ENCODE results near the gene GOLGA1. TPM values are rescaled to one million over a fixed set of nuclear protein-coding genes. Genes with fewer than 3 reads are reported as not detected.

GOLGA1 gene
- total and polyA plus RNA-seq, 9 of the 15 experiments (the other 6 are each of a cell fraction or from before 2014, with no cell fraction given) = 2.9 to 15.9 (median 8.5) TPM

- ChIA-PET POLR2A (interaction anchor here (0.6 to 1.3 kb wide), 5 partner anchors 10 to 37 kb away, joined by 3 to 5 read pairs (median 3); partner anchors contain the start of genes ARPC5L and RPL35), CTCF (ENCODE audit: low intra/inter-chr PET ratio) (no interaction called here)
- WGBS (ENCODE audit: insufficient coverage, low coverage, missing lambda C conversion rate) = 45% methylated on average over 7 of the region's 7 CpGs
- Histone ChIP-seq H3K36me3 (ENCODE audit: control insufficient read depth, insufficient read depth, low read length) (no peaks in the 10 kb centered on the region), H3K9me3 (replicated peaks; ENCODE audit: control insufficient read depth, insufficient read depth, low read depth, low read length) (no peaks in the 10 kb centered on the region), H3K4me3 (no peak overlapping the region), H3K27ac (ENCODE audit: extremely low read depth, low read depth, low read length) (no peak overlapping the region), H2AFZ (ENCODE audit: low read depth, low read length) (no peak overlapping the region), H4K20me1 (replicated peaks; ENCODE audit: control insufficient read depth, insufficient read depth, low read length) (no peaks in the 10 kb centered on the region), H3K79me2 (ENCODE audit: control insufficient read depth, insufficient read depth, low read length) (no peaks in the 10 kb centered on the region), H3K9ac (ENCODE audit: insufficient read depth in 1 of 2, low read depth in 2 of 2, low read length in 2 of 2) (peak overlapping the region in 1 of 2 experiments; percentile 68; a peak in 2 of 4 replicates), H3K4me2 (ENCODE audit: insufficient read depth, low read length) (no peak overlapping the region), H3K9me1 (ENCODE audit: control insufficient read depth, insufficient read depth, low read length) (no peaks in the 10 kb centered on the region), H3K4me1 (replicated peaks in 1 of 2; ENCODE audit: control insufficient read depth in 2 of 2, insufficient read depth in 2 of 2, low read length in 2 of 2) (peaks cover 8 to 23% of the 10 kb centered on the region in 2 experiments; a peak in 4 of 5 replicates), H3K27me3 (ENCODE audit: control insufficient read depth in 2 of 2, insufficient read depth in 2 of 2, low read length in 2 of 2) (no peaks in the 10 kb centered on the region)
- intact Hi-C loops (cut with micrococcal nuclease) (no loop called here), in situ Hi-C loops (cut with MboI) (no loop called here)
- no TSS peak for BruUV-seq (replicated peaks)
- no peak for ATAC-seq
- FAIRE-seq = no peak
- peak in 1 of 4 experiments; percentile 6 for DNase-seq (ENCODE audit: extremely low read depth in 1 of 4, low spot score in 3 of 4)
- TF ChIP-seq NR2C1 (IDR thresholded peaks at IDR 0.05) (no peak), NR2C1 (tag; IDR thresholded peaks at IDR 0.05) (no peak), GTF2E2 (tag; IDR thresholded peaks at IDR 0.05) (no peak), YY1 (IDR thresholded peaks at IDR 0.05; ENCODE audit: borderline replicate concordance in 1 of 3, control insufficient read depth in 1 of 3, extremely low read depth in 1 of 3, insufficient read depth in 3 of 3, insufficient read length in 1 of 3, insufficient replicate concordance in 2 of 3, low read depth in 1 of 3, low read length in 2 of 3) (no peak), CREB5 (CRISPR knock-in tag; IDR thresholded peaks at IDR 0.05) (no peak)
- TF ChIP-seq, protein P1, sequence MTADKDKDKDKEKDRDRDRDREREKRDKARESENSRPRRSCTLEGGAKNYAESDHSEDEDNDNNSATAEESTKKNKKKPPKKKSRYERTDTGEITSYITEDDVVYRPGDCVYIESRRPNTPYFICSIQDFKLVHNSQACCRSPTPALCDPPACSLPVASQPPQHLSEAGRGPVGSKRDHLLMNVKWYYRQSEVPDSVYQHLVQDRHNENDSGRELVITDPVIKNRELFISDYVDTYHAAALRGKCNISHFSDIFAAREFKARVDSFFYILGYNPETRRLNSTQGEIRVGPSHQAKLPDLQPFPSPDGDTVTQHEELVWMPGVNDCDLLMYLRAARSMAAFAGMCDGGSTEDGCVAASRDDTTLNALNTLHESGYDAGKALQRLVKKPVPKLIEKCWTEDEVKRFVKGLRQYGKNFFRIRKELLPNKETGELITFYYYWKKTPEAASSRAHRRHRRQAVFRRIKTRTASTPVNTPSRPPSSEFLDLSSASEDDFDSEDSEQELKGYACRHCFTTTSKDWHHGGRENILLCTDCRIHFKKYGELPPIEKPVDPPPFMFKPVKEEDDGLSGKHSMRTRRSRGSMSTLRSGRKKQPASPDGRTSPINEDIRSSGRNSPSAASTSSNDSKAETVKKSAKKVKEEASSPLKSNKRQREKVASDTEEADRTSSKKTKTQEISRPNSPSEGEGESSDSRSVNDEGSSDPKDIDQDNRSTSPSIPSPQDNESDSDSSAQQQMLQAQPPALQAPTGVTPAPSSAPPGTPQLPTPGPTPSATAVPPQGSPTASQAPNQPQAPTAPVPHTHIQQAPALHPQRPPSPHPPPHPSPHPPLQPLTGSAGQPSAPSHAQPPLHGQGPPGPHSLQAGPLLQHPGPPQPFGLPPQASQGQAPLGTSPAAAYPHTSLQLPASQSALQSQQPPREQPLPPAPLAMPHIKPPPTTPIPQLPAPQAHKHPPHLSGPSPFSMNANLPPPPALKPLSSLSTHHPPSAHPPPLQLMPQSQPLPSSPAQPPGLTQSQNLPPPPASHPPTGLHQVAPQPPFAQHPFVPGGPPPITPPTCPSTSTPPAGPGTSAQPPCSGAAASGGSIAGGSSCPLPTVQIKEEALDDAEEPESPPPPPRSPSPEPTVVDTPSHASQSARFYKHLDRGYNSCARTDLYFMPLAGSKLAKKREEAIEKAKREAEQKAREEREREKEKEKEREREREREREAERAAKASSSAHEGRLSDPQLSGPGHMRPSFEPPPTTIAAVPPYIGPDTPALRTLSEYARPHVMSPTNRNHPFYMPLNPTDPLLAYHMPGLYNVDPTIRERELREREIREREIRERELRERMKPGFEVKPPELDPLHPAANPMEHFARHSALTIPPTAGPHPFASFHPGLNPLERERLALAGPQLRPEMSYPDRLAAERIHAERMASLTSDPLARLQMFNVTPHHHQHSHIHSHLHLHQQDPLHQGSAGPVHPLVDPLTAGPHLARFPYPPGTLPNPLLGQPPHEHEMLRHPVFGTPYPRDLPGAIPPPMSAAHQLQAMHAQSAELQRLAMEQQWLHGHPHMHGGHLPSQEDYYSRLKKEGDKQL (CRISPR knock-in tag; IDR thresholded peaks at IDR 0.05; ENCODE audit: borderline replicate concordance) = no peak
- TF ChIP-seq, protein P2, sequence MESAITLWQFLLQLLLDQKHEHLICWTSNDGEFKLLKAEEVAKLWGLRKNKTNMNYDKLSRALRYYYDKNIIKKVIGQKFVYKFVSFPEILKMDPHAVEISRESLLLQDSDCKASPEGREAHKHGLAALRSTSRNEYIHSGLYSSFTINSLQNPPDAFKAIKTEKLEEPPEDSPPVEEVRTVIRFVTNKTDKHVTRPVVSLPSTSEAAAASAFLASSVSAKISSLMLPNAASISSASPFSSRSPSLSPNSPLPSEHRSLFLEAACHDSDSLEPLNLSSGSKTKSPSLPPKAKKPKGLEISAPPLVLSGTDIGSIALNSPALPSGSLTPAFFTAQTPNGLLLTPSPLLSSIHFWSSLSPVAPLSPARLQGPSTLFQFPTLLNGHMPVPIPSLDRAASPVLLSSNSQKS (CRISPR knock-in tag; IDR thresholded peaks at IDR 0.05) = no peak
These were observed 106.3 kb downstream of the GOLGA1 start for GRCh38 chr9:124834591-124834990.
